Measurements from ENCODE around the gene ECSIT. TPM values are rescaled to one million over a fixed set of nuclear protein-coding genes. Genes with fewer than 3 reads are reported as not detected.

Gene ECSIT
- total RNA-seq, 2 experiments from 2014 or later = 27.2 to 27.4 TPM

- intact Hi-C loops (cut with DNase I, micrococcal nuclease) = loop anchor here in 1 of 2 experiments (10.0 kb wide), 1 partner anchor 51 kb away; the partner anchor contains the start of genes ODAD3 and PRKCSH
- H3K27ac Mint-ChIP-seq = no peak overlapping the region
- H3K4me3 Mint-ChIP-seq = no peak overlapping the region
- no peak for ATAC-seq (ENCODE audit: poor library complexity)
- Histone ChIP-seq H3K9me3 (ENCODE audit: control insufficient read depth in 1 of 2, insufficient read depth in 1 of 2, low read length in 2 of 2) (peaks cover 0 to 21% of the 10 kb centered on the region in 2 experiments), H3K27me3 (ENCODE audit: control insufficient read depth in 1 of 2, insufficient read depth in 2 of 2, low read length in 2 of 2) (peaks cover 18 to 20% of the 10 kb centered on the region in 2 experiments), H3K4me3 (ENCODE audit: low read length) (no peak overlapping the region), H3K27ac (ENCODE audit: low read depth in 1 of 2, low read length in 2 of 2) (no peak overlapping the region), H3K4me1 (ENCODE audit: insufficient read depth, low read length) (peaks cover 27% of the 10 kb centered on the region), H3K36me3 (ENCODE audit: insufficient read depth, low read length) (peaks cover 9% of the 10 kb centered on the region)
- H3K9me3 Mint-ChIP-seq = no peaks in the 10 kb centered on the region
- ChIA-PET CTCF (interaction anchor here (0.6 kb wide), 1 partner anchor 192 kb away, joined by 3 read pairs; no protein-coding TSS in a partner anchor), POLR2A (no interaction called here)
- peaks cover 22% of the 10 kb centered on the region for H3K4me1 Mint-ChIP-seq (ENCODE audit: low read depth)
- H3K36me3 Mint-ChIP-seq (ENCODE audit: low read depth) = peaks cover 10% of the 10 kb centered on the region
- no peak for TF ChIP-seq CTCF (IDR thresholded peaks at IDR 0.05)
- peaks cover 34% of the 10 kb centered on the region for H3K27me3 Mint-ChIP-seq
- DNase-seq = no peak
Observed at GRCh38 chr19:11485245-11485837, 43.6 kb downstream of the ECSIT start.

- no peak overlapping the region for H3K4me3 Mint-ChIP-seq
- intact Hi-C loops (cut with DNase I, micrococcal nuclease) = loop anchor here (2.0 to 10.0 kb wide), 4 partner anchors 46 to 241 kb away; partner anchors contain the start of genes ODAD3 (in 2 of the 2) and PRKCSH (in 2 of the 2)
- ChIA-PET CTCF (interaction anchor here (1.2 to 1.8 kb wide), 7 partner anchors 10 to 193 kb away, joined by 3 to 28 read pairs (median 6); partner anchors contain the start of genes EPOR and SWSAP1), POLR2A (interaction anchor here (1.3 to 2.0 kb wide), 5 partner anchors 9 to 115 kb away, joined by 3 to 15 read pairs (median 5); partner anchors contain the start of genes ECSIT and SWSAP1)
- peaks cover 8% of the 10 kb centered on the region for H3K36me3 Mint-ChIP-seq (ENCODE audit: low read depth)
- Histone ChIP-seq H3K9me3 (ENCODE audit: control insufficient read depth in 1 of 2, insufficient read depth in 1 of 2, low read length in 2 of 2) (peaks cover 0 to 25% of the 10 kb centered on the region in 2 experiments), H3K27ac (ENCODE audit: low read depth in 1 of 2, low read length in 2 of 2) (no peak overlapping the region), H3K36me3 (ENCODE audit: insufficient read depth, low read length) (peaks cover 7% of the 10 kb centered on the region), H3K27me3 (ENCODE audit: control insufficient read depth in 1 of 2, insufficient read depth in 2 of 2, low read length in 2 of 2) (peaks cover 24 to 31% of the 10 kb centered on the region in 2 experiments), H3K4me1 (ENCODE audit: insufficient read depth, low read length) (peaks cover 36% of the 10 kb centered on the region), H3K4me3 (ENCODE audit: low read length) (no peak overlapping the region)
- DNase-seq (peak in 1 of 14 experiments; percentile 43), ATAC-seq (ENCODE audit: poor library complexity) (no peak)
- H3K27me3 Mint-ChIP-seq = peaks cover 42% of the 10 kb centered on the region
- H3K4me1 Mint-ChIP-seq (ENCODE audit: low read depth) = peaks cover 22% of the 10 kb centered on the region
- H3K9me3 Mint-ChIP-seq = no peaks in the 10 kb centered on the region
- no peak for TF ChIP-seq CTCF (IDR thresholded peaks at IDR 0.05)
- H3K27ac Mint-ChIP-seq = no peak overlapping the region
Observed at GRCh38 chr19:11483366-11484111, 45.4 kb downstream of the ECSIT start.

GRCh38 chr19:11482384-11483050 lies 46.4 kb downstream of the ECSIT start:
- intact Hi-C loops (cut with DNase I, micrococcal nuclease) = loop anchor here (1.0 to 10.0 kb wide), 9 partner anchors 23 to 345 kb away; partner anchors contain the start of genes ODAD3 (in 2 of the 2), PRKCSH (in 2 of the 2) and ZNF653 (in 1 of the 2)
- ChIA-PET CTCF (interaction anchor here (0.6 to 1.8 kb wide), 16 partner anchors 9 to 412 kb away, joined by 3 to 28 read pairs (median 4); partner anchors contain the start of genes CCDC159, EPOR, ODAD3 and PRKCSH), POLR2A (interaction anchor here (0.6 to 2.0 kb wide), 9 partner anchors 10 to 242 kb away, joined by 3 to 15 read pairs (median 5); partner anchors contain the start of genes ECSIT, ODAD3, PRKCSH and SWSAP1)
- peaks cover 6% of the 10 kb centered on the region for H3K36me3 ChIP-seq (ENCODE audit: insufficient read depth, low read length)
- peaks cover 8% of the 10 kb centered on the region for H3K36me3 Mint-ChIP-seq (ENCODE audit: low read depth)
- DNase-seq (peak; percentile 58 to 95 (median 78)), ATAC-seq (ENCODE audit: poor library complexity) (peak; percentile 73)
- peaks cover 52% of the 10 kb centered on the region for H3K27me3 Mint-ChIP-seq
- no peaks in the 10 kb centered on the region for H3K9me3 Mint-ChIP-seq
- H3K4me3 ChIP-seq (ENCODE audit: low read length) = peak overlapping the region; percentile 7
- no peak overlapping the region for H3K27ac Mint-ChIP-seq
- H3K4me1 ChIP-seq (ENCODE audit: insufficient read depth, low read length) = peaks cover 36% of the 10 kb centered on the region
- H3K4me3 Mint-ChIP-seq = peak overlapping the region; percentile 2
- H3K4me1 Mint-ChIP-seq (ENCODE audit: low read depth) = peaks cover 22% of the 10 kb centered on the region
- peaks cover 27 to 35% of the 10 kb centered on the region in 2 experiments for H3K27me3 ChIP-seq (ENCODE audit: control insufficient read depth in 1 of 2, insufficient read depth in 2 of 2, low read length in 2 of 2)
- TF ChIP-seq CTCF (IDR thresholded peaks at IDR 0.05) = peak; percentile 82
- H3K27ac ChIP-seq (ENCODE audit: low read depth in 1 of 2, low read length in 2 of 2) = no peak overlapping the region
- peaks cover 0 to 25% of the 10 kb centered on the region in 2 experiments for H3K9me3 ChIP-seq (ENCODE audit: control insufficient read depth in 1 of 2, insufficient read depth in 1 of 2, low read length in 2 of 2)
